ENCODE results near the gene SLC9C1.
"Not testable (repeated sequence)": the region's sequence is repeated elsewhere in the genome, so short reads cannot be mapped to it uniquely, and the experiment has no call there.

SLC9C1 gene

DNA sequence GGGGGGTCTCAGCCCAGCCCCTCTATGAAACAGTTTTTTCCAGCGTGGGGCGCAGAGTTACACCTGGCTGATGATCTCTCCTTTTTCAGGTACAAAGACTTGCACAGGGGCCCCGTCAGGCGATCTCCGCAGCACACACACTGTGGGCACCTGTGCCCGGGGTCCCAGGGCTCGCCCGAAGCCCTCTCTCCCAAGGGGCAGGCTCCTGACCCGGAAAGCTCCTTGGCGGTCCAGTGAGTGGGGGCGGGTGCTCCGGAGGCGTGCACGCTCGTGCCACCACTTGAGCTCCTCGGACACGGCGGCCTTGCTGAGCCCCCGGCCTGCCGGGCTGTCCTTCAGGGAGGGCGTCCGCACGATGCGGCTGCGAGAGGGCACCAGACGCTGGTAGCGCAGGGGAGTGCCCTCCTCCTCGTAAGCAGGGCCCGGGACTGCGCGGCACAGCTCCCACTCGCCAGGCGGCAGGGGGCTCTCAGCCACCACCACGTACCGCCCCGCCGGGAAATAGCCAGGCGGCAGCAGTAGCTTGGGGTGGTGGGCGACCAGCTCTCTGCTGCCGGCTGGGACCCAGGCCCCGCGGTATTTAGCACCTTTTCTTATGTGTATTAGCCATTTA is 108.5 kb downstream of the SLC9C1 start:
- not testable (repeated sequence) for DNase-seq

DNA sequence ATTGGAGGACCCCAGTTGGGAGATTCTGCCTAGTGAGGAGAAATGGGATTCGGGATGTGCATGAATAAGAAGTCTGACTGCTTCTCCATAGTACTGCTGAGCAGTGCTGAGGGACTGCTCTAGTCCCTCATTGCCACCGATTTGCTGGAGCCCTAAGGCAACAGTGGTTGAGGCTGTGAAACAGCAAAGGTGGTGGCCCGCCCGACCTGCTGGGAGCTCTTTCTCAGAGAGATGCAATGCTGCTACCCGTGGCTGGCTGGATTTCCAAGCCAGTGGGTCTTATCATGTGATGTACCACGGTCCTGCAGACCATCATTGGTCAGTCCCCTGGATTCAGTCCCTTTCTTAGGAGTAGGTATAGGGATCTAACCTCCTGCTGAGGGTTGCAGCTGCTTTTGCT is 118.4 kb downstream of the SLC9C1 start:
- no peak for DNase-seq

- no peak for DNase-seq
Observed at GRCh38 chr3:112175037-112175436, 119.0 kb downstream of the SLC9C1 start.

DNA sequence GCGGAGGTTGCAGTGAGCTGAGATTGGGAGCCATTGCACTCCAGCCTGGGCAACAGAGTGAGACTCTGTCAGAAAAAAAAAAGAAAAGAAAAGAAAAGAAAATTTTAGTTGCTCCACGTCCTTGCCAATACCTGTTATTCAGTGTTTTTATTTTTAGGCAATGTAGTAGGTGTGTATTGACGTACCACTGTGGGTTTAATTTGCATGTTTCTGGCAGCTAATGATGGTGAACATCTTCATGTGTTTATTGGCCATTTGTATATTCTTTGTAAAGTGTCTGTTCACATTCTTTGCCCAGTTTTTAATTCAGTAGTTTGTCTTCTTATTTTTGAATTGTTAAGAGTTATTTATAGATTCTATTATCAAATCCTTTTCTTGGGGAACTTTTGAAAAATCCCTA is 122.9 kb downstream of the SLC9C1 start:
- no peak for DNase-seq

GRCh38 chr3:112170046-112170445 is 124.0 kb downstream of the SLC9C1 start:
- no peak for DNase-seq

GRCh38 chr3:112167758-112168157 is 126.3 kb downstream of the SLC9C1 start:
- no peak for DNase-seq

GRCh38 chr3:112149136-112149535 is 144.9 kb downstream of the SLC9C1 start:
- no peak for DNase-seq

- DNase-seq, result no peak
Observed at GRCh38 chr3:112143689-112144088, 150.3 kb downstream of the SLC9C1 start.

DNA sequence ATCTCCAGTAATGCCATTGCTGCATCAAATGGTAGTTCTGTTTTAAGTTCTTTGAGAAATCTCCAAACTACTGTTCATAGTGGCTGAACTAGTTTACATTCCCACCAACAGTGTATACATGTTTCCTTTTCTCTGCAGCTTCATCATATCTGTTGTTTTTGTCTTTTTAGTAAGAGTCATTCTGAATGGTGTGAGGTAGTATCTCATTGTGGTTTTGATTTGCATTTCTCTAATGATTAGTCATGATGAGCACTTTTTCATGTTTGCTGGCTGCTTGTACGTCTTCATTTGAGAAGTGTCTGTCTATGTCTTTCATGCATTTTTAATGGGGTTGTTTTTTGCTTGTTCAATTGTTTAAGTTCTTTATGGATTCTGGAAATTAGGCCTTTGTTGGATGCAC is 150.8 kb downstream of the SLC9C1 start:
- no peak for DNase-seq

GRCh38 chr3:112141293-112141692 is 152.7 kb downstream of the SLC9C1 start:
- no peak for DNase-seq

DNA sequence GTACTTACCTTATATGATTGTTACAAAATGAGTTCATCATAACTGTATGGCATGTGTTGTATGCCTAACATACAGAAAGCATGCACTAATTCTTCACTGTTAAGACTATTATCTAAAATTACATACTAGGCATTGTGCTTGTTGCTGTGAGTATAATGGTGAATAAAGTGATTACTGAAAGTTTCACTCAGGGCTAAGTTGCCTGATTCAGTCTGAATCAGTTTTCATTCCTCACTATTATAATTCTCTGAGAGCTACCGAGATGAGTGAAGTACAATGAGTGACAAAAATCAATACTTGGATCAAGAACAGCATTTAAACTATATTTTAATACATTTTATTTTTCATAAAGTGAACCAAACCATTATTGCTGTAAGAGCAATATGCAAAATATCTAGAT is 153.4 kb downstream of the SLC9C1 start:
- DNase-seq, result no peak

- DNase-seq, result no peak
Observed at GRCh38 chr3:112138219-112138969, 155.6 kb downstream of the SLC9C1 start.

DNA sequence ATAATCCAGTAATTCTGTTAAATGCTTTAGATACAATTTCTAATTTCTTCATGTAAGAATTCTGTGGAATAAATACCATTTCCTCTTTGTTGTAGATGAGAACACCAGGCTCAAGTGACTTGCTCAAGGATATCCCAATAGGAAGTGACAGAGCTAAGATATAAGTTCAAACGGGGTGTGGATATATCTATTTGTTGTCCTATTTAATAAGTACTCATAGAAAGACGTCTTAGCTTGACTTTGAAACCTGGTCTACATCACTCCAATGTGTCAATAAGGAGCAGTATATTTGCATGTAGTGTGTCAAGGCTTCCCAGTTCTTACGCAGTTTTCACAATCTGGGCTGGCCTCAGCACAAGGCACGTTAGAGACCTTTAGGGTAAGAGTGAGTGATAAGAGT is 156.2 kb downstream of the SLC9C1 start:
- DNase-seq, result no peak

GRCh38 chr3:112136959-112137693 is 156.9 kb downstream of the SLC9C1 start:
- DNase-seq, result peak; percentile 60

DNA sequence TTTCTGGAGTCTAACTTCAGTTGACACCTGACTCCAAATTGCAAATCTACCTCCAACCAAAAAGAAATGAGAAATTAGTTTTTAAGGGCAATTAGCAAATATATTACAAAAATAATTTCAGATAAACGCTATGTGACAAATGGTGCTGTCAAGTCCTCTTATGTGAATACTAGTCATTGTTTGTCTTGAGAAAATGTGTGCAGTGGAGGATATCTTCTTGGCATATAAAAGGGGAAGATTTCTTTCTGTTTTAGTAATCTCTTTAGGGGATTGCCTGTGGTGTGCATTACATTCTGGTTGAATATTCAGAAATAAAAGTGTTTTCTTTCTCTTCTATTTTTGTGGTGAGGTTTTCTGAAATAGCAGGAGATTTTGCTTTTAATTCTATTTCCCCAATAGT is 158.0 kb downstream of the SLC9C1 start:
- DNase-seq, result no peak

GRCh38 chr3:112134335-112135124 is 159.5 kb downstream of the SLC9C1 start:
- DNase-seq, result peak; percentile 73

GRCh38 chr3:112133626-112134334 is 160.2 kb downstream of the SLC9C1 start:
- no peak for DNase-seq

DNA sequence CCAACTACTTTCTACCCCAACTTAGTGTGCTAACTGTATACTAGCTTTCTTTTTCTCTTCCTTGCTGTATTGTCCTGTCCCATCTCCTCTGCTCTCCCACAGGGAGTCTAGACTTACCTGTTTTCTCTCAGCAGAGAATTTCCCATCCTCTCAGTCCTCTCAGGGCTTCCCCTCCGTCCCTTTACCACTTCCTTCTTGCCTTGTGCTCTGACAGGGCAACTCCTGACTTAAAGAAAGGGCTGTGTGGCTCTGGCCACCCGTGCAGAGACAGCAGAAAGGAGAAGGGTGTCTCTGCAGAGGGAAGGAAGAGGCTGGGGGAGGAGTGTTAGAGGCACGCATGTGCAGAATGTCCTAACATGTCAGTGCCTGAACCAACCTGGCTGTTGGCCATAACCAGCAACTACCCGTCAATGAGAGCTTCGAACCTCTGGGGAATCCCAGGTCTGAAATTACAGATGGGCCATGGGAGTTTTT is 161.0 kb downstream of the SLC9C1 start, which contains the start of gene GCSAM:
Gene GCSAM (minus strand): TSS at position 274 of the 474 bp plus-strand sequence. CDS start 128 bp downstream, at position 146.
- DNase-seq, result peak; percentile 85

DNA sequence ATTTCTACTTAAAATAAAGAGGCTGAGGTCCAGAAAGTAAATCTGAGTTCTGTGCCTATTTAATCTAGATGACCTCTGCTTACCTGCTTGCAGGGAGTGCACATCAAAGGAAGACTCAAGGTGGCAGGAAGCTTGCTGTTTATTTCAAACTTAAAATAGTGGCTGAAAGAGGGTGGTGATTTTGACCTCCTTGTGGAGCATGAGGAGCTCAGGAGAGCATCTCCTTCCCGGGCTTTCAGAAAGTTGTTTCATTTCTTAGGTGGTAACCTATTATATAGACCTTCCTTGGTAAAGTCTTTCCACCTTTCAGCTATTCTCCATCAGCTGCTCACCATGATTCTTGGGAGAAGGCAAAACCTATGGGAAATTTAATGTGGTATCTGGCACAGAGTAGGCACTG is 161.5 kb downstream of the SLC9C1 start:
- DNase-seq, result peak; percentile 30

GRCh38 chr3:112132088-112132487 is 161.9 kb downstream of the SLC9C1 start:
- DNase-seq, result no peak

GRCh38 chr3:112131111-112131510 is 162.9 kb downstream of the SLC9C1 start:
- no peak for DNase-seq

DNA sequence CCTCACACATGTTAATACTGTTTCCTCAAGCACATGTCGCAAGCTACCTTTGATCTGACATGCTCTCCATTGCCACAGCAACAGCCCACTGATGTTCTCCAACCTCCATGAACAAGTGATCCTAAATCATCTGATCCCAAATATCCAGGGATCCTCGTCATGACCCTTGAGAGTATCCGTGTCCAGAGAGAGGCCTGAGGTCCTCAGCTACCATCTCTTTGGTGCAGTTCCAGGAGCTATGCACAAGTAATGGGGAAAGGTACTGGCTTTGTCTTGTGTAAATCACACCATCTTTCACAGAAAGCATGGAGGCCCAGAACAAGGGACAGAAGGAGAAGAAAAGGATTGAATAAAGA is 163.4 kb downstream of the SLC9C1 start:
- no peak for DNase-seq
